ENCODE data around the gene SUSD4. TPM values are rescaled to one million over a fixed set of nuclear protein-coding genes. Genes with fewer than 3 reads are reported as not detected.
"Not testable (repeated sequence)": the region's sequence is repeated elsewhere in the genome, so short reads cannot be mapped to it uniquely, and the experiment has no call there.

The SUSD4 gene
- total RNA-seq, 2 donors from 2014 or later = 0.58 to 0.92 TPM

GRCh38 chr1:223403184-223403815 is 39.3 kb upstream of the SUSD4 start:
- peaks cover 8% of the 10 kb centered on the region for H3K9me3 ChIP-seq (ENCODE audit: control insufficient read depth, low read length)
- Mint-ChIP-seq H3K27me3 (ENCODE audit: insufficient read depth) (peaks cover 1% of the 10 kb centered on the region), H3K4me1 (no peaks in the 10 kb centered on the region), H3K4me3 (no peak overlapping the region), H3K9me3 (peaks cover 9% of the 10 kb centered on the region), H3K36me3 (ENCODE audit: low read depth) (peaks cover 3% of the 10 kb centered on the region), H3K27ac (no peak overlapping the region)
- DNase-seq = no peak
- H3K9ac ChIP-seq (ENCODE audit: extremely low read depth, low read length, poor library complexity, severe bottlenecking) = no peak overlapping the region
- TF ChIP-seq CTCF (conservative IDR thresholded peaks at IDR 0.05) = no peak
- no peaks in the 10 kb centered on the region for H3K36me3 ChIP-seq (ENCODE audit: control insufficient read depth, insufficient read depth, low read length)
- H3K4me3 ChIP-seq (ENCODE audit: low read length) = no peak overlapping the region
- WGBS, 2 experiments (ENCODE audit: insufficient coverage in 1 of 2, insufficient read length in 1 of 2) = 94 to 100% methylated on average over 1 to 3 of the region's 3 CpGs
- H3K4me1 ChIP-seq (ENCODE audit: control insufficient read depth, insufficient read depth, low read length) = no peaks in the 10 kb centered on the region
- no peaks in the 10 kb centered on the region for H3K27me3 ChIP-seq (ENCODE audit: control insufficient read depth, insufficient read depth, low read length, poor library complexity, severe bottlenecking)
- H3K27ac ChIP-seq (ENCODE audit: low read depth, low read length) = no peak overlapping the region

DNA sequence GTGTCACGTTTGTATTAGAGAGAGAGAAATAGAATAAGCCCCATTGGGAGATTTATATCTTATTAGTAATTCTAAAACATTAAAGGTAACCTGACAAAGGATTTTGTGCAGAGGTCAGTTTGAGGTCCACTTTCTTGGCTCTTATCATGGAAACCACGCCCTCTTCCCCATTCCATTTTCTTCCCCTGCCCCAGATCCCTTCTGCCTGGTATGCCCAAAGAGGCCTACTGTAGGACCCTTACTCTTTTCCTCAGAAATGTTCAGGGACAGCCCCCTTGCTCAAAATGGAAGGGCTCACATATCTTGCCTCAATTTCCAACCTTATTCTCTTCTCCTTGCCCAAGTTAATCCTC is 38.8 kb upstream of the SUSD4 start:
- WGBS, 2 experiments (ENCODE audit: insufficient coverage in 1 of 2, insufficient read length in 1 of 2) = 88 to 100% methylated on average over 1 of the region's 2 CpGs
- Histone ChIP-seq H3K4me1 (ENCODE audit: control insufficient read depth, insufficient read depth, low read length) (no peaks in the 10 kb centered on the region), H3K9ac (ENCODE audit: extremely low read depth, low read length, poor library complexity, severe bottlenecking) (no peak overlapping the region), H3K36me3 (ENCODE audit: control insufficient read depth, insufficient read depth, low read length) (no peaks in the 10 kb centered on the region), H3K4me3 (ENCODE audit: low read length) (no peak overlapping the region), H3K27me3 (ENCODE audit: control insufficient read depth, insufficient read depth, low read length, poor library complexity, severe bottlenecking) (no peaks in the 10 kb centered on the region), H3K9me3 (ENCODE audit: control insufficient read depth, low read length) (peaks cover 8% of the 10 kb centered on the region), H3K27ac (ENCODE audit: low read depth, low read length) (no peak overlapping the region)
- Mint-ChIP-seq H3K4me1 (no peaks in the 10 kb centered on the region), H3K36me3 (ENCODE audit: low read depth) (peaks cover 3% of the 10 kb centered on the region), H3K27ac (no peak overlapping the region), H3K9me3 (peaks cover 9% of the 10 kb centered on the region), H3K4me3 (no peak overlapping the region), H3K27me3 (ENCODE audit: insufficient read depth) (peaks cover 1% of the 10 kb centered on the region)
- no peak for TF ChIP-seq CTCF (conservative IDR thresholded peaks at IDR 0.05)
- no peak for DNase-seq

GRCh38 chr1:223401873-223402789 is 38.2 kb upstream of the SUSD4 start:
- Histone ChIP-seq H3K9me3 (ENCODE audit: control insufficient read depth, low read length) (peaks cover 8% of the 10 kb centered on the region), H3K4me3 (ENCODE audit: low read length) (no peak overlapping the region), H3K4me1 (ENCODE audit: control insufficient read depth, insufficient read depth, low read length) (no peaks in the 10 kb centered on the region), H3K9ac (ENCODE audit: extremely low read depth, low read length, poor library complexity, severe bottlenecking) (no peak overlapping the region), H3K27me3 (ENCODE audit: control insufficient read depth, insufficient read depth, low read length, poor library complexity, severe bottlenecking) (no peaks in the 10 kb centered on the region), H3K36me3 (ENCODE audit: control insufficient read depth, insufficient read depth, low read length) (no peaks in the 10 kb centered on the region), H3K27ac (ENCODE audit: low read depth, low read length) (no peak overlapping the region)
- Mint-ChIP-seq H3K36me3 (ENCODE audit: low read depth) (peaks cover 3% of the 10 kb centered on the region), H3K9me3 (peaks cover 9% of the 10 kb centered on the region), H3K27me3 (ENCODE audit: insufficient read depth) (peaks cover 1% of the 10 kb centered on the region), H3K4me3 (no peak overlapping the region), H3K4me1 (no peaks in the 10 kb centered on the region), H3K27ac (no peak overlapping the region)
- TF ChIP-seq CTCF (conservative IDR thresholded peaks at IDR 0.05) = no peak
- 82 to 98% methylated on average over 1 to 2 of the region's 2 CpGs for WGBS, 2 experiments (ENCODE audit: insufficient coverage in 1 of 2, insufficient read length in 1 of 2)
- no peak for DNase-seq

- H3K9ac ChIP-seq (ENCODE audit: extremely low read depth, low read length, poor library complexity, severe bottlenecking); H3K36me3 ChIP-seq (ENCODE audit: control insufficient read depth, insufficient read depth, low read length); H3K4me1 ChIP-seq (ENCODE audit: control insufficient read depth, insufficient read depth, low read length); H3K36me3 Mint-ChIP-seq (ENCODE audit: low read depth); H3K4me1 Mint-ChIP-seq; H3K9me3 ChIP-seq (ENCODE audit: control insufficient read depth, low read length); H3K27me3 ChIP-seq (ENCODE audit: control insufficient read depth, insufficient read depth, low read length, poor library complexity, severe bottlenecking); H3K27ac Mint-ChIP-seq; H3K27ac ChIP-seq (ENCODE audit: low read depth, low read length); DNase-seq; H3K4me3 Mint-ChIP-seq; H3K27me3 Mint-ChIP-seq (ENCODE audit: insufficient read depth); H3K4me3 ChIP-seq (ENCODE audit: low read length): not testable (repeated sequence)
- 96% methylated on average over 2 of the region's 6 CpGs; no CpG with 5 or more reads in 1 of the 2 experiments for WGBS, 2 experiments (ENCODE audit: insufficient coverage in 1 of 2, insufficient read length in 1 of 2)
- H3K9me3 Mint-ChIP-seq = peaks cover 18% of the 10 kb centered on the region
Measured at GRCh38 chr1:223399393-223399792, 35.4 kb upstream of the SUSD4 start.
